GM19035 (cell line): Measurements from ENCODE around the gene GRIK2.
"Not testable (repeated sequence)": the region's sequence is repeated elsewhere in the genome, so short reads cannot be mapped to it uniquely, and the experiment has no call there.

ENCODE experiments used
- ATAC-seq: cut with Tn5 transposase; IDR thresholded peaks from one replicate; pipeline ENCODE4 v1.9.1; 2021; ENCODE audit not compliant: unreplicated experiment

The GRIK2 gene

DNA sequence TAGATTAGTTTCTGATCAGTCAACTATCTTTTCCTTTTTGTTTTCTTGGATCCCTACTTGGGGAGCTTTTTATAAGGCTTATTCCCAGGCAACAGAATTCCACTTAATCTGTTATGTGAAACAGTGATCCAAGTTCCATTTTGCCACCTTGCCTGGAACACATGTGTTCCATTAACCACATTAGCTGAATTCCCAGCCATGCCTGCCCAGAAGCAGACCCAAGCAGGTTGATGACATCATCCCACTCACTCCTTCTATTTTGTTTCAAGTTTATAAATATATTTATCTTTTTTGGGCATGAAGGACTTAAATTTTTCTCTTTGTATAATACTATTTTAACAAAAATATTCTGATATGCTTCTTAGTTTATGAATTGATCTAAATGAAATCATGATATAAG lies 587.4 kb downstream of the GRIK2 start:
- ATAC-seq: no peak

DNA sequence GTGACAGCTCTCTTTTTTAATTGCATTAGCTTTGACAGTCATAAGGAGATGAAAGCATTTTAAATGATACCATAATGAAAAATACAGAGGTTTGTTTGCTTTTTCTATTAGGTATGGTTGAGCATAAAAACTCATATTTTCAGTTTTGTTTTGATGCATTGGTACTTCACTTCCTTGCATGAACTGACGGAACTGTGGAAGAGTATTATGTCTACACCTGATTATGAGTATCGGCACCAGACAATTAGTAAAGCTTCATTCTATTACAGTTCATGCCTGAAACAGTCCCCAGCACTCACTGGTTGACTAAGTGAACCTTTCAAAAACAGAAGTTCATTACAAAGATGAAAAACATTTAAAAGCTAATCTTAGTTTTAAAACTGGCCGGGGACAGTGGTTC lies 593.0 kb downstream of the GRIK2 start:
- ATAC-seq: no peak

DNA sequence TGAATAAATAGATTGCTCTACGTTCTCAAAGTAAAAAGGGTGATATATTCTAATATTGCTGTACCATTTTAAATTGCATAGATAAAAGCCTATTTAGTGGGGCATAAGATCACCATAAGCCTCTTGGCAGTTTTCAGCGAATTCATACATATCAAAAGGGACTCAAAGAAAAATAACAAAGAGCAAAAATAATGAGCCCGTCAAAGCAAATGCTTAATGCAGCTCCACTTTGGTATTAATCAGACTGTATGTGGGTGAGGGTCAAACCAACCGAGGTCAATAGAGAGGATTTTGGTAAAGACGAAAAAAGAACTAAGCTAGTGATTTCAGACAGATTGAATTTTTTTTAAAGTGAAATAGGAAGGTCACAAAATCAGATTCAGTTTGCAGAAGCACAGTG lies 598.8 kb downstream of the GRIK2 start:
- ATAC-seq: no peak

DNA sequence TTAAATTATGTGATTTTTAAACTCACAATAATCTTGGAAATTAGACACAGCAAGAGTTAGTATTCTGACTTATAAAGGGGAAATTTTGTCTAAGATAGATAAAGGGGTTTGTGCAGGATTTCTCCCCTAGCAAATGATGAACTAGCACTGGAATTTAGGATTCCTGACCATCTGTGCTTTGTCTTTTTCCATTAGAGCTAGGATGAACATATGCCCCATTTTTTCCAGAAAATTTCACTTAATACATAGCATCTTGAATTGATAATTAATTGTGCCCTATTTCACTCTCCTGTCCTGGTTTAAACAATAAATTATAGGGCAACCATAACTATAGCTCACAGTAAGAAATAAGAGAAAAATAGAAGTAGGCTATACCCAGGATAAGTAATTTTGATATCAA lies 601.0 kb downstream of the GRIK2 start:
- no peak for ATAC-seq

DNA sequence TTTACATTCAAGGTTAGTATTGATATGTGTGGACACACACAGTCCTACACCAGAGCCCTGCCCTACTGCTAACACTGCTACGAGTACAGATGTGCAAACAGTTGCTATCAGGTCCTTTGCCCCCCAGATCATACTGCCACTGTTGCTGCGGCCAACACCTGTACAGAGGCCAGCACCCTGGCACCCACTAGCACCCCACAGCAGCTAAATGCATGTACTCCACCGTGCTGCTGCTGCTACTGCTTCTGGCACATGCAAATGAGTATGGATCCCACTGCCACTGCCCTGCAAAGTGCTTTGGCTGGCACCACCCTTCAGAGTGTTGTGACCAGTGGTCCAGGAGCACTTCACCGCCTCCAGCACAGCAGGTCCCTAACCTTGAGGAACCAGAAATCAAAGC lies 621.9 kb downstream of the GRIK2 start:
- ATAC-seq: no peak

DNA sequence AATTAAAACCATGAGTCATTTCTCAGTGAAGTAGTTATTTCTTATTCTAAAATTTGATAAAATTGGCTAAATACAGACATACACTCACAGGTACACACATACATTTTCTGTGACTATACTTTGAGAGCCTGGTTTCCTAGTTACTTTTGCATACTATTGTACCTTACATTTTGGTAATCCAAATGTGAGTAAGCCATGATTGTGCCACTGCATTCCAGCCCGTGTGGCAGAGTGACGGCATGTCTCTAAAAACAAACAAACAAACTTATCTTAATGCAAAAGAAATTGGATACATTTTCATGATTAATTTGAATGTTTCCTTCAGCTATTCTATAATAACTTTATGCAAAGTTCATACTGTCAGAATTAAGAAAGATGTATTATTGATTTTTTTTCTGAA lies 628.8 kb downstream of the GRIK2 start:
- ATAC-seq: no peak

DNA sequence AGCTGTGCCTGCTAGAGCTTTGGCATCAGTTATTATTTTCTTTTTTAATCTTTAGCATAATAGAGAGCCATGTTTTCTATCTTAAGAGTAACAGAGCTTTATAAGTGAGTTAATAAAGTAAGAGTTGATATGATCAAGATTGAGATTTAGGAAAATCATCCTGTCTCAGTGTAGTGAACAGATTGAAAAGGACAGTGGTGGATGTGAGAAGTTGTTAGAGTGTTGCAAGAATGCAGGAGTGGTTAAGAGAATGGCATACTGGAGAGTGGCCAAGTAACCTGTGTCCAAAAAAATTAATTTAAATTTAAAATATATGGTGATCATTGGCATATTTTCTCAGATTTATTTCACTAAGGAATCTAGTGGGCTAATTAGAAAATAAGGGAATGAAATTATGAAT lies 629.3 kb downstream of the GRIK2 start:
- no peak for ATAC-seq

DNA sequence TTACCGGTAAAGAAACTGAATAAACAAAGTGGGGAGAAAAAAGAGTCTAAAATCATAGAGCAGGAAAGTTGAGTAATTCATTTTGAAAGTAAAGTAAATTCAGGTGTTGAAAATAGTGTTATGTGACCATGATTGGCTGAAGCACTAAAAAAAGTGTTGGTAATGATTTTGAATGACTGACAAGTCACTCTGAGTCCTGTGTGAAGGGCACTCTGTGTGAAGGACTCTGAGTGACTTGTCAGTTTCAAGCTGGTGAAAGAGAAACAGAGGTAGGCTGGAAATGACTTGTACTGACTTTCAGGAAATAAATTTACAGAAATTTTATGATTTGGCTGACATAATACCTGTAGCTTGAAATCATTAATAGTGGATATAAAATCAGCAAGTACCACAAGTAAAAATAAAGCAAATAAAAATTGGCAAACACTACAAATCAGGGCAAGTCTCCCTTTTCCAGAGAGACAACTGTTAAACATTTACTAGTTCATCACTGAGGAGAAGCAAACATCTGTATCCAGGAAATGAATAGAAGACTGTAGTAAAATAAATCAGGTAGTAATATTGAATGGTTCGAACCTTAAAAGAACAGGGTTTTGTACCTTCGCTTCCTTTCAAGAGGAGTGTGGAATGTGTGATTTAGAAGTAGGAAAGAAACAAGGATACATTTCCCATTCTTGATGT lies 630.6 kb downstream of the GRIK2 start:
- ATAC-seq: no peak

DNA sequence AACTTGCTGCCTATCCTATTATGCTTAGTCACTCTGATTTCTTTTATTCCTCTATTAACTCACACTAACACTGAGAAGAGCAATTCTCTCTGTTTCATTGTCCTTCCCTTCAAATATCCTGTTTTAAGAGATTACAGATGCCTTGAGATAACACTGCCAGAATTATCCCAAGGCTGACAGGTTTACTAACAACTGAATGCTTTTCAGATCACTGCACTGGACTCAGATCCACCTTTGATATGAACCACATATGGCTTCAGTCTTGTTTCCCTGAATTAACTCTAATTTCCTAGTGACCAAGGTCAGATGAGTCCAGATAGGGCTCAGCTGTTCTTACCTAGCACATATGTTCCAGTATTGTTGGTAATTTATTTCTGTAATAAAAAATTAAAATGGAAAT lies 633.1 kb downstream of the GRIK2 start:
- no peak for ATAC-seq

DNA sequence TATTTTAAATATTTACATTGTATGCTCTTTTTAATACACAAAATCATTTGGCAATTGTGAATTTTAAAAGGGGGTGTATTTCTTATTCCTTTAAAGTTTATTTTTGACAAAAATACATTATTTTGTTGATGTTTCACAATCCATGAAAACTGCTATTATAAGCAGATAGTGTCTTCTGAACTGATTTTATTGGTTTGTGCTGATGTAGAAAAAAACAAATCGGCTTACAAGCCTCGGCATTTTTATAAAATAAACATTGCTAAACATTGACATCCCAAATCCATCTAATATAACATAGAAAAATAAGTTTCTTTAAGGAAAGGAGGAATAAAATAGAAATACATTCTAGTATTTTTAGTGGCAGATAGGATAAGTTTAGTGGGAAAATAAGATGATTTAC lies 634.7 kb downstream of the GRIK2 start:
- no peak for ATAC-seq

DNA sequence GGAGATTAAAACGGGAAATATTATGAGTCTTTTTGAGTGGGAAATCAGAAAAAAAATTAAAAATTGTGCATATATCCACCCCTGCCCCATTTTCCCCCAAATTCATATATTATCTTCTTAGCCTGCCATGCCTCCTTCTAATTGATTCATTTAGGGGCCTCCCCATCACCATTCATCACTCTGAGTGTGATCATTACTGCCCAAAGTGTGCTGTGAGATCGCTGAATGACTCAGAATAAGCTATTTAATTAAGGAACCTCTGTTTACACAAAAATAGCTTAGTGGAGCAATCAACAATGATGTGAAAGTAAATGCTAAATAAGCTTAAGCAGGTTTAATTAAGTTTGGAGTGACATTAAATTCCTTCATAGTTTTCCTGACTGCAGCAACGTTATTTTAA lies 645.5 kb downstream of the GRIK2 start:
- no peak for ATAC-seq

DNA sequence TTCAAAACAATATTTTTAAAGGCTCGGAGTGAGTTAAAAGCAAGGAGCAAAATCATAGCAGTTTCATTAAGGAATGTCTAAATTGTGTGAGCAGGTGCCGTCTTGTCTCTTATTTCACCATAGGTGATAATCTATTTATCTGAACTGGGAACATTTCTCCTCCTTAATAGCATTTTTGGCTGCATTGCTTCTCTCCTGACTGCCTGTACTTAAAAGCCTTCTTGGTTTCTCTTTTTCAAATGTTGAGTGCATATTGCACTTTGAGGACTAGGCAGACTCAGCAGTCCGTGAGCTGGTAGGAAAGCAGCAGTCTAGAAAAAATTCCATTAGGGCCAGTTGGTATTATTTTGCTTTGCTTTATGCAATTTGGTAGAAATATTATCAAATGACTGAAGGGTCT lies 645.9 kb downstream of the GRIK2 start:
- no peak for ATAC-seq

DNA sequence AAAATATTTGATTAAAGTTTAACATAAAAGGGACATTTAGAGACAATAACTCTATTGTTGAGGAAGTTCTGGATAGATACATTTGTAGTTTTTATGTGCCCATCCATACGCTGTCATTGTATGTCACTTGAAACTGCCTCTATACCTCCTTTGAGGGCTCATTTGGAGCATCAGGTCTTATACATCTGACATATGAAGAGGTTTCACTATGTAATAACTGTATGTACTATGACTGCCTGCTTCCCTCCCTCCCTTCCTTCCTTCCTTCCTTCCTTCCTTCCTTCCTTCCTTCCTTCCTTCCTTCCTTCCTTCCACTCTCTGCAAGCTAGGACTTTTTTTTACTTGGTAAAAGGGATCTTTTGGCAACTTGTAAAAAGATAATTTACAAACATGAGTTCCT lies 657.5 kb downstream of the GRIK2 start:
- ATAC-seq: no peak

DNA sequence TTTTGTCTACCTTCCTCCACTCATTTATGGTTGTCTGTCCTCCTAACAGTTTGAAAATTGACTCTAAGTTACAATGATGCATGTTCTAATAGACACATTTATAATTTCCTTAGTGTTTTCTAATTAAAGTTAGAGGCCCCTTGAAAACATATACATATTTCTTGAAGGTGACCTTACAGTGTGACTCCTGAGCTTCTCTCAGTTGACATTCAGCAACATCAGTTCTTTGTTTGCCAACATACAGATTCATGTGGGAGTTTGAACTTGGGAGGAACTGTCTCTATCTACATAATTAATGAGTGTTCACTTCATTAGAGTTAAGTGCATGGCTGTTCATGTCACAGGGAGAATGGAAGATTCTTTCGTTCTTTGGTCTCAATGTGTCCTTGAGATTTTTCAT lies 658.2 kb downstream of the GRIK2 start:
- ATAC-seq: no peak

DNA sequence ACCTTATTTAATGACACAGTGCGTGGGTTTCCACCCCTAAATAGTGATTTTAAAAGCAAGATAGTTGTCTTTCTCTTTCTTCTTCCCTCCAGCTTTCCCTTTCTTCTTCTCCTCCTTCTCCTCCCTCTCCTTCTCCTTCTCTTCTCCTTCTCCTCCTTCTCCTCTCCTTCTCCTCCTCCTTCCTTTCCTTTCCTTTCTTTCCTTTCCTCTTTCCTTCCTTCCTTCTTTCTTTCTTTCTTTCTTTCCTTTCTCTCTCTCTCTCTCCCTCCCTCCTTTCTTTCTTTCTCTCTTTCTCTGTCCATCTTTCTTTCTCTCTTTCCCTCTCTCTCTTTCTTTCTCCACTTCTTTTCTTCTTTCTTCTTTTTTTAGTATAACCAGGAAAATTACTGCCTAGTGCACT lies 670.6 kb downstream of the GRIK2 start:
- ATAC-seq: no peak

DNA sequence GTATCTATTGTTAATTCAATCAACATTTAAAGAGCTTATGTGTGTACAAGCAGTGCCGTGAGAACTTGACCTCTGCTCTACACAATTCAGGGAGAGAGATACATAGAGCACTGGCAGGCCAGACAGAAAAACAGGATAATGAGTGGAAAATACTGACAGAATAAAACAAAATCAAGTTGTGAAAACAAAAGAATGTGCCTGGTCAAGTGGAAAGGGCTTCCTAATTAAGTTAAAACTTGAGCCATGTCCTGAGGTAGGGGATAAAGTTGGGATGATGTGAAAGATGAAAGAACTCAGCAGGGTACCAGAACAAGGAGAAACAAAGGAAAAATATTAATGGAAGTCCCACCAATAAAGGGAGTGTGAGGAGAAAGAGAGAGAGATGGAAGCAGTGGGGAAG lies 672.8 kb downstream of the GRIK2 start:
- no peak for ATAC-seq

DNA sequence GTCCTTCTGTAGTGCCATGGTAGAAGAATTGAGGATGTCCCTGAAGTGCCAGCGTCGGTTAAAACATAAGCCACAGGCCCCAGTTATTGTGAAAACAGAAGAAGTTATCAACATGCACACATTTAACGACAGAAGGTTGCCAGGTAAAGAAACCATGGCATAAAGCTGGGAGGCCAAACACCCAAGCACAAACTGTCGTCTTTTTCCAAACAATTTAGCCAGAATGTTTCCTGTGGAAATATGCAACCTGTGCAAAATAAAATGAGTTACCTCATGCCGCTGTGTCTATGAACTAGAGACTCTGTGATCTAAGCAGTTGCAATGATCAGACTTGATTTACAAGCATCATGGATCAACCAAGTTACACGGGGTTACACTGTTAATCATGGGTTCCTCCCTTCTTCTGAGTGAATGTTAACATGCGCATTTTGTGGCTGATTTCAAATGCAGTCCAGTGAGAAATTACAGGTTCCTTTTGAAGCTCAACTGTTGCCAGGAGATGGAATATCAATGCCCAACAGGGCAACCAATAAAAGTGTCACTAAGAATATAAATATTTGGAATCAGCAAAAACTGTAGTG lies 674.9 kb downstream of the GRIK2 start:
- no peak for ATAC-seq

DNA sequence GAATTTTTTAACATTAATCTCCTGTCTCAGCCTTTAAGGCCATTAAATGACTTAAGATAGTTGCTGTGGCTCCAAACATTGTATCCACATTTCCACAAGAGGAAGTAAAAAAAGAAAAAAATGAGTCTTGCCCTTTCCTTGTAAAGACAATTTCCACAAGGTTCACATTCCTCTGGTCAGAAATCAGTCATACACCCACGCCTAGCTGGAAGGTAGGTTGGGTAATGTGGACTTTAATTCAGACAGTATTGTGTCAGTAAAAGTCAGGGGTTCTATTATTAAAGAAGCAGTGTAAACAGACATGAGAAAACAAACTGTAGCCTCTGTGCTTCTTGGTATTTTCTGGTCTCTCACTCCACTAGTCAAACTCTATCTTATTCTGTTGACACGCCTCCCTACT lies 682.0 kb downstream of the GRIK2 start:
- no peak for ATAC-seq

DNA sequence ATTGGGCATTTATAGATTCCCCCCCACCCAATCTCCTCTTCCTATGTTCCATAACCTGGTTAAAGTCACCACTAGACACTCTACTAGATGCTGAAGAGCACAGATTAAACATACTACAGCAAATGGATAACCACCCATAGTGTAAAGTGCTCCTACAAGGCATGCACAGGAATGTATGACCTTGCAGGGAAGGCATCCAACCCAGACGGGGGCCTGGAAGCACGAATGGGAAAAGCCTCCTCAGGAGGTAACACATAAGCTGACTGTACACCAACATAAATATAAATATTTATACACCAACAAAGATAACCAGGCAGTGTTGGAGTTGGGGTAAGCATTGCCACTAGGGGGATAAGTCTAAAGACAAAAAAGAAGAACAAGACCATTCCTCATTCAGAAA lies 691.7 kb downstream of the GRIK2 start:
- ATAC-seq: no peak

DNA sequence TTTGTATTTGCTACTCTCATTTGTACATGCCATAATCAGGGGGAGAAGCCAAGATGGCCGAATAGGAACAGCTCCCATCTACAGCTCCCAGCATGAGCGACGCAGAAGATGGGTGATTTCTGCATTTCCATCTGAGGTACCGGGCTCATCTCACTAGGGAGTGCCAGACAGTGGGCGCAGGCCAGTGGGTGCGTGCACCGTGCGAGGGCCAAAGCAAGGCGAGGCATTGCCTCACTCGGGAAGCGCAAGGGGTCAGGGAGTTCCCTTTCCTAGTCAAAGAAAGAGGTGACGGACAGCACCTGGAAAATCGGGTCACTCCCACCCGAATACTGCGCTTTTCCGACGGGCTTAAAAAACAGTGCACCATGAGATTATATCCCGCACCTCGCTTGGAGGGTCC lies 694.7 kb downstream of the GRIK2 start:
- ATAC-seq: not testable (repeated sequence)

DNA sequence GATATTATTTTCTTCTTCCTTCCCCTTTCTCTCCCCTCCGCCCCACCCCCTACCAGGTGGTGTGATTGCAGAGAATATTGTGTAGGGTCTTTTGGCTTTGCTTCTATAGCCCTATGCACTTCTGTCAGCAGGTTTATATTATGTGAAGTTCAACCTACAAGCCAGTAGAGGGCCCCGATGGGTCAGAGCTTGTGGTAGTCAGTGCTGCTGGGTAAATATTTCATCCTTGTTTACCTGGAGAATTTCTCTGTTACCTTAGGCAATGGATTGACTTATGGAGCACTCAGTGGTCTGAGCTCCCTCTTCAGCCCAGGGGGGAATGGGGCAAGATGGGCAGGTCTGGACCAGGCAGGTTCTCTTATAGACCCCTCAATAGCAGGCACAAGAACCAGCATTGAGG lies 720.9 kb downstream of the GRIK2 start:
- ATAC-seq: peak; percentile 77

DNA sequence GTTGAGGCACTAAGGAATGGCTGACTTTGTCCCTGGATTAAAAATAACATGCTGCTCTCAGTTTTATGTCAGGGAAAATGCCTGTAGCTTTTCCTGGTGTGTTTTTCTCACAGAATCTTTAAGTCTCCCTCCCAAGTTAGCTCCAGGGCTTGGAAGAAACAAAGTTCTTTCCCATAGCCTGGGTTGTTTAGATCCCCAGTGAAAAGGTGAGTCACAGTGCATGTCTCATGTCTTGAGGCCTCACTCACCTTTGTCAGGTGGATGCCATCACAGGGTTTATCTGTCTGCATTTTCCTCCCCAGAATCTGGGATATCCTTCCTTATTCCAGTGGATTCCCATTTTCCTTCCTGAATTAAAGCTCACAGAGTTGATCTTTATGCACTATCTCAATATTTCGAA lies 722.4 kb downstream of the GRIK2 start:
- ATAC-seq: no peak

DNA sequence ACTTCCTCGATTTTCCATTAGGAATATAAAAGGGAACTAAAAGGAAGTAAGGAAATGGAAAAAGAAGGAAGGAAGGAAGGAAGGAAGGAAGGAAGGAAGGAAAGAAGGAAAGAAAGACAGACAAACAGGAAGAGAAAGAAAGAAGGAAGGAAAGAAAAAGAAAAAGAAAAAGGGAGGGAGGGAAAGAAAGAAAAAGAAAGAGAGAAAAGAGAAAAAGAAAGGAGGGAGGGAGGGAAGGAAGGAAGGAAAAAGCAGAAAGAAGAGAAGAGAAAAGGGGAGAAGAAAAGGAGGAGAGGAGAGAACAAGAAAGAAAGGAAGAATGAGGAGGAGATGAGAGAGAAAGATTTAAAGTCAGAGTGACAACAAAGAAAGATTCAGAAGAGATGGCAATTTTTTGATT lies 724.5 kb downstream of the GRIK2 start:
- ATAC-seq: no peak
